ENCODE results near the gene NTM.

NTM gene

DNA sequence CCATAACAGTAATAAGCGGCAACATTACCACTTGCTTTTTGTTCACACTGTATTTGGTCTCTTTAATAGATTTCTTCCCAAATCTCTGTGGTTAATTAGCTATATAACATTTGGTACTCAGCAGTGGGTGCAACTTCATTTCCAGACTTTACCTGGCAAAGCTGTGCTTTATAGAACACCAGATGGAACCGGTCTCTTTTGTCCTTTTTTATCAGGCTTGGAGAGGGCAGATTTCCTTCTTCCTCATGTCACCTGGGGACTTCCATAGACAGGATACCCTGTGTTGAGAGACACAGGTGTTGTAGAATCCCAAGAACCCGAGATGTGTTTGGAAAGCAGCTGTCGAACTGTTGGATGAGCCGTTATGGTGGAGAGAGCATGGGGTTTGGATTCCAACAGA is 393.7 kb downstream of the NTM start:
- TF ChIP-seq, protein P1, sequence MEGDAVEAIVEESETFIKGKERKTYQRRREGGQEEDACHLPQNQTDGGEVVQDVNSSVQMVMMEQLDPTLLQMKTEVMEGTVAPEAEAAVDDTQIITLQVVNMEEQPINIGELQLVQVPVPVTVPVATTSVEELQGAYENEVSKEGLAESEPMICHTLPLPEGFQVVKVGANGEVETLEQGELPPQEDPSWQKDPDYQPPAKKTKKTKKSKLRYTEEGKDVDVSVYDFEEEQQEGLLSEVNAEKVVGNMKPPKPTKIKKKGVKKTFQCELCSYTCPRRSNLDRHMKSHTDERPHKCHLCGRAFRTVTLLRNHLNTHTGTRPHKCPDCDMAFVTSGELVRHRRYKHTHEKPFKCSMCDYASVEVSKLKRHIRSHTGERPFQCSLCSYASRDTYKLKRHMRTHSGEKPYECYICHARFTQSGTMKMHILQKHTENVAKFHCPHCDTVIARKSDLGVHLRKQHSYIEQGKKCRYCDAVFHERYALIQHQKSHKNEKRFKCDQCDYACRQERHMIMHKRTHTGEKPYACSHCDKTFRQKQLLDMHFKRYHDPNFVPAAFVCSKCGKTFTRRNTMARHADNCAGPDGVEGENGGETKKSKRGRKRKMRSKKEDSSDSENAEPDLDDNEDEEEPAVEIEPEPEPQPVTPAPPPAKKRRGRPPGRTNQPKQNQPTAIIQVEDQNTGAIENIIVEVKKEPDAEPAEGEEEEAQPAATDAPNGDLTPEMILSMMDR (IDR thresholded peaks at IDR 0.05; ENCODE audit: control insufficient read depth, extremely low read depth, insufficient read depth): no peak
- H3K4me3 ChIP-seq (ENCODE audit: low read depth, low read length): no peak overlapping the region
- no peak for DNase-seq (ENCODE audit: low read depth)

DNA sequence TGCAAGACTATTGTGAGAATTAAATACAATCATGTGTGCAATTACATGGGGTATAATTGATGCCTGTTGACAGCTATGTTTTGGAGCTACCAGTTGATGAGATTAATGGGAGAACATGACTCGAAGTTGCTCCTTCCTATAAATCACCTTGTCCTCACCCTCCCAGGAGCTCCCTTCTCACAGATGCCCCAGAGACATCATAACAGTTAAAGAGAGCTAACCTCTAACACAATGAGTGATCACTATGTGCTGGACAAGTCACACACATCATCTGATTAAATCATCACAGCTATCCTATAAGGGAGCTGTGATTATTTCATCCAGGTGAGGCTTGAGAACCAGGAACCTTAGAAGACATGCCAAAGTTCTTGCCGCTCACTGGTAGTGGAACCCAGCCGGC is 394.2 kb downstream of the NTM start:
- TF ChIP-seq, protein P1 (IDR thresholded peaks at IDR 0.05; ENCODE audit: control insufficient read depth, extremely low read depth, insufficient read depth): no peak
- no peak overlapping the region for H3K4me3 ChIP-seq (ENCODE audit: low read depth, low read length)
- no peak for DNase-seq (ENCODE audit: low read depth)

DNA sequence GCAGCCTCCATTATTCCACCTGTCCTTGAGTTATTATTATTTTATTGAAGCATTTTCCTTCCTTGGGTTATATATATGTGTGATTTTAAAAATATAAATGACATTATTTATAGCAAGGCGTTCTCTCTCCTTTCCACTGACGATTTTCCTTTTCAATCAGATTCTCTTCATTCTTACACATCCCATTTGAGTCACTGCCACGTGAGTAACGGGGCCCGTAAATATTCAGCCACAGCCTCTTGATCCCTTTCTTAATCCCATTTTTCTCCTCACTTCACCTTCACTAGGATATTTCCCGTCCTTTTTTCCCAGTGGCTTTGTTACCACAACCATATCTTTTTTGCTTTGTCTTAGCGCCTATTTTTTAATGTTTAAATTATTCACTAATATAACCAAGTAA is 396.2 kb downstream of the NTM start:
- no peak overlapping the region for H3K4me3 ChIP-seq (ENCODE audit: low read depth, low read length)
- TF ChIP-seq, protein P1 (IDR thresholded peaks at IDR 0.05; ENCODE audit: control insufficient read depth, extremely low read depth, insufficient read depth): no peak
- DNase-seq (ENCODE audit: low read depth): no peak

DNA sequence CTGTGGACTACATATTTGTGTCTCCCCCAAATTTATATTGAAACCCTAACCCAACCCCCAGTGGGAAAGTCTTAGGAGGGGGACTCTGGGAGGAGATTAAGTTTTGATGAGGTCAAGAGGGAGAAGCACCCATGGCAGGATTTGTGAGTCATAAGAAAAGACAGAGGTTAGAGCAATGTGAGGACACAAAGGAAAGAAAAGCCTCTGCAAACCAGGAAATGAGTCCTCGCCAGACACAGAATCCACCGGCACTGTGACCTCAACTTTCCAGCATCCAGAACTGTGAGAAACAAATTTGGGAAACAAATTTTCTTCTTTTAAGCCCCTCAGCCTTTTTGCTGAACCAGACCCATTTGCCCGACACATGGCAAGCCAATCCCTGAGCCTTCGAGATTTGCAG is 397.0 kb downstream of the NTM start:
- H3K4me3 ChIP-seq (ENCODE audit: low read depth, low read length): no peak overlapping the region
- DNase-seq (ENCODE audit: low read depth): no peak
- TF ChIP-seq, protein P1 (IDR thresholded peaks at IDR 0.05; ENCODE audit: control insufficient read depth, extremely low read depth, insufficient read depth): no peak

DNA sequence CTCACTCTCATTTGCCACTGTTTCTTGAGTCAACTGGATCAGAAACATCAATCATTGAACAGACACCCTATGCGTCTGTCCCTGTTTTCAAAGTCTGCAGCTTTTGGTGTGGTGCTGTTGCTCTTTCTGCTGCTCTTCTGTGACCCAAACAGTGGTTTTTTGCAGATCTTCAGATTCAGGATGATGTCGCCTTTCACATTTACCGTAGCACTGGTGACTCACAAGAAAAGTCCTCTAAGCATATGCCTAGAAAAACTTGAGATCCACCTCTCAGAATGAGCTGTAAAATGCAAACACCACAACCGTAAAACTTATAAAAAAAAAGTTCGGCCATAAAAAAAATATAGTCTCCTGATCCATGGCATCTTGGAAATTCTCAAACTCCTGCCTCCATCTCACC is 400.4 kb downstream of the NTM start:
- DNase-seq (ENCODE audit: low read depth): no peak
- no peak overlapping the region for H3K4me3 ChIP-seq (ENCODE audit: low read depth, low read length)
- TF ChIP-seq, protein P1 (IDR thresholded peaks at IDR 0.05; ENCODE audit: control insufficient read depth, extremely low read depth, insufficient read depth): no peak

DNA sequence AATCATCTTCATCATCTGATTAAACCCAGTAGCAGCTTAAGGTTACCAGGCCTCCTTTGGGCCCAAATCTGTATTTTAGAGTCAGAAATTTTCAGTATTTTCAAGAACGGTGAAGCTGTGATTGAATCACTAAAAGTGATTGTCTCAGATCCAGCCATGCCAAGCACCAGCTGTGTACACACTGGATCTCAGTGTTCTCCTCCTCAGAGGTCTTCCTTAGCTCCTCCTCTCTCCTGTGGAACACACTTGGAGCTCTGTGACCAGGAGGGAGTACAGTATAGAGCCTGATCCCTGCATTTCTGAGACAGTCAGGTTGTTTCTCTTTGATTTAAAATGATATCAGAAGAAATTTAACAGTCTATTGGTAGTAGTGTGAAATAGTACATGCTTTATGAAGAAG is 401.1 kb downstream of the NTM start:
- H3K4me3 ChIP-seq (ENCODE audit: low read depth, low read length): no peak overlapping the region
- DNase-seq (ENCODE audit: low read depth): no peak
- TF ChIP-seq, protein P1 (IDR thresholded peaks at IDR 0.05; ENCODE audit: control insufficient read depth, extremely low read depth, insufficient read depth): no peak

DNA sequence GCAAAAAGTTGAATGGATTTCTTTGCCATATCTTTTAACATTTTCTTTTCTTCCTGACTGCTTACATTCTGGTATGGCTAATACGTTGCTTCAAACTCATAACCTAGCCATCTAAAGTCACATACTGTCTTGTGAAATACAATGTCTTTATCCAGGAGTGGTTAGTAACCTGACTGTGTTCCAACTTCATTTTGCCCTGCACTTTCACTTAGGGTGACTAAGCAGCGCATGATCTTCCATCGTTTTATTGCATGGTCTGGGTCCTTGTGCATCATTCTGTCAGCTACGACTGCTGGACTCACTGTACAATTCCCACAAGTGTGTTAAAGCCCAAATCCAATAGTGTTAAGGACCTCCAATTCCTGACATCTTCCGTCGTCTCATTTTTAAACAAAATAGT is 403.2 kb downstream of the NTM start:
- TF ChIP-seq, protein P1 (IDR thresholded peaks at IDR 0.05; ENCODE audit: control insufficient read depth, extremely low read depth, insufficient read depth): no peak
- no peak for DNase-seq (ENCODE audit: low read depth)
- H3K4me3 ChIP-seq (ENCODE audit: low read depth, low read length): no peak overlapping the region
